Measurements from ENCODE around the gene PTBP2.
A peak's percentile ranks its signal among the peaks of the same experiment; 100 is the strongest.

The PTBP2 gene

GRCh38 chr1:96730574-96731298 is 9.2 kb downstream of the PTBP2 start:
- Histone ChIP-seq H3K27me3 (replicated peaks) (no peaks in the 10 kb centered on the region), H3K36me3 (replicated peaks) (peaks cover 14% of the 10 kb centered on the region), H3K27ac (no peak overlapping the region), H3K4me3 (ENCODE audit: low read depth, low read length) (no peak overlapping the region)
- in situ Hi-C loops (cut with HindIII; ENCODE audit: low pct_ligation_motif_present, low sequenced_read_pairs) = no loop called here
- no peak for DNase-seq
- no peak for TF ChIP-seq CTCF (IDR thresholded peaks at IDR 0.05; ENCODE audit: low read depth, low read length, missing control alignments)

DNA sequence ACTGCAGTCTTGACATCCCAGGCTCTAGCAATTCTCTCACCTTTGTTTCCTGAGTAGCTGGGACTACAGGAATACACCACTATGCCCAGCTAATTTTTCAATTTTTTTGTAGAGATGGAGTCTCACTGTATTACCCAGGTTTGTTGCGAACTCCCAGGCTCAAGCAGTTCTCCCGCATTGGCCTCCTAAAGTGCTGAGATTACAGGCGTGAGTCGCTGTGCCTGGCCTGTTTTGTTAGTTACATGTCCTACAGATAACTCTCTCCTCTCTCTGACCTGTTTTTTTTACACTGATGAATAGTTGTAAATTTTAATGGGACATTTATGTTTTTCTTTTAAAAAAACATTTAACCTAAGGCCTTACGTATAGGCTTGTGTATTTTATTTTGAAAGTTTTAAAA is 19.8 kb downstream of the PTBP2 start:
- peak; percentile 31 for DNase-seq
- in situ Hi-C loops (cut with HindIII; ENCODE audit: low pct_ligation_motif_present, low sequenced_read_pairs) = no loop called here
- TF ChIP-seq CTCF (IDR thresholded peaks at IDR 0.05; ENCODE audit: low read depth, low read length, missing control alignments) = no peak

DNA sequence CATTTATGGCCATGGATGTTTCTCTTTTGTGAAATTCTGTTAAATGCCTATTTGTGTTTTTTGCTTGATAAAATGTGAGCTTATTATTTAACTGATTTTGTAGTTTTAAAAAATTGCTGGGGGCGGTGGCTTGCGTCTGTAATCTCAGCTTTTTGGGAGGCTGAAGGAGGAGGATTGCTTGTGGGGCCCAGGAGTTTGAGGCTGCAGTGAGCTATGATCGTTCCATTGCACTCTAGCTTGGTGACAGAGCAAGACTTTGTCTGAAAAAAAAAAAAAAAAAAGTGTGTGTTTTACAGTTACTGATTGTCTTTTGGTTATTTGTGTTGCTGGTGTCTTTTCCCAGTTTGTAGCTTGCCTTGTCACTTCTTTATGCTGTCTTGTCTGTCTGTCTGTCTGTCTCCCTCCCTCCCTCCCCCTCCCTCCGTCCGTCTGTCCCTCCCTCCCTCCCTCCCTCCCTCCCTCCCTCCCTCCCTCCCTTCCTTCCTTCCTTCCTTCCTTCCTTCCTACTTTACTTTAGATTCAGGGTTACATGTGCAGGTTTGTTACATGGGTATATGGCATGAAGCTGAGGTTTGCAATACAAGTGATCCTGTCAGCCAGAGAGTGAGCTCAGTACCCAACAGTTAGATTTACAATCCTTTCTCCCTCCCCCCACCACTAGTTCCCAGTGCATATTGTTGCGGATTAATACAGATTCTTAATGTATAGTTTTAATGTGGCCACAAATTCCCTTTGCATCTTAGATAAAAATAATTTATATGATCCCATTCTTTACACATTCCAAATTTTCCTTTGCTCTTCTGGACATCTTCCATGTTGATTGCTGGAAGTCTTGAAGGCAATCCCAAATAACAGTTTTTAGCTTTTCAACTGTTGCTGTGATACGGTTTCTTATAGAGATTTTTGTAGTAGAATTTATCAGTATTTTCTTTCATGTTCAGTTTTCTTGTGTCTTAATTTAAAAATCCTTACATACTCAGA is 25.1 kb downstream of the PTBP2 start:
- no peak overlapping the region for H3K27ac ChIP-seq
- TF ChIP-seq CTCF (IDR thresholded peaks at IDR 0.05; ENCODE audit: low read depth, low read length, missing control alignments) = no peak
- in situ Hi-C loops (cut with HindIII; ENCODE audit: low pct_ligation_motif_present, low sequenced_read_pairs) = no loop called here
- no peaks in the 10 kb centered on the region for H3K36me3 ChIP-seq (replicated peaks)
- no peak overlapping the region for H3K4me3 ChIP-seq (ENCODE audit: low read depth, low read length)
- no peaks in the 10 kb centered on the region for H3K27me3 ChIP-seq (replicated peaks)
- no peak for DNase-seq

More for the DNA sequence above, 19.8 kb downstream of the PTBP2 start:
- Histone ChIP-seq H3K27me3 (replicated peaks) (no peaks in the 10 kb centered on the region), H3K36me3 (replicated peaks) (no peaks in the 10 kb centered on the region), H3K4me3 (ENCODE audit: low read depth, low read length) (no peak overlapping the region), H3K27ac (no peak overlapping the region)

- TF ChIP-seq CTCF (IDR thresholded peaks at IDR 0.05; ENCODE audit: low read depth, low read length, missing control alignments) = no peak
- no peaks in the 10 kb centered on the region for H3K27me3 ChIP-seq (replicated peaks)
- in situ Hi-C loops (cut with HindIII; ENCODE audit: low pct_ligation_motif_present, low sequenced_read_pairs) = no loop called here
- DNase-seq = no peak
- no peak overlapping the region for H3K4me3 ChIP-seq (ENCODE audit: low read depth, low read length)
- no peak overlapping the region for H3K27ac ChIP-seq
- no peaks in the 10 kb centered on the region for H3K36me3 ChIP-seq (replicated peaks)
Observed at GRCh38 chr1:96747565-96747964, 26.0 kb downstream of the PTBP2 start.

DNA sequence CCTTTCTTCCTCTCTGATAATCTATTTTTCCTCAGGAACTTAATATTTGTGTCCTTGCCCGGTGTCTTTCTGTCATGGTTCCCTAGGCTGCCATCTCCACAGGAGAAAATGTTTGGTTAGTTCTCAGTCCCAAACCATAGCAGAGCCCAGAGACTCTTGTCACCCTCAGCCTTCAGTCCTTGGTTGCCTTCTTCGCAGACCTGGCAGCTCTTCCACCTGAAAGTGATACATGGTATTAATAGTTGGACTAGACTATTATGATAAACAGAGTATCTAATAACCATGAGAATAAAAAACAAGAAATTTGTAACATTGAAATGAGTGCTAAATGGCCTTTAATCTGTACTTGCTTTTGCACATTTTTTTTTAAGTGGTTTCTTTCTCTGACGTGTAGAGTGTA is 26.5 kb downstream of the PTBP2 start:
- Histone ChIP-seq H3K27ac (no peak overlapping the region), H3K4me3 (ENCODE audit: low read depth, low read length) (no peak overlapping the region), H3K36me3 (replicated peaks) (no peaks in the 10 kb centered on the region), H3K27me3 (replicated peaks) (no peaks in the 10 kb centered on the region)
- in situ Hi-C loops (cut with HindIII; ENCODE audit: low pct_ligation_motif_present, low sequenced_read_pairs) = no loop called here
- TF ChIP-seq CTCF (IDR thresholded peaks at IDR 0.05; ENCODE audit: low read depth, low read length, missing control alignments) = no peak
- no peak for DNase-seq
